HEK293T (cell line): ENCODE data around the gene MMP19.

Source experiments
- ARNT ChIP-seq: fragments of 450-650 bp; IDR thresholded peaks from 2 replicates; pipeline ENCODE4 v1.6.1; 2017; ENCODE audit warnings: mild to moderate bottlenecking
- FOXK2 ChIP-seq: fragments of 450-650 bp; IDR thresholded peaks from 2 replicates; pipeline ENCODE4 v1.6.1; 2016; ENCODE audit warnings: mild to moderate bottlenecking
- FOXM1 ChIP-seq: fragments of 450-650 bp; IDR thresholded peaks from 2 replicates; pipeline ENCODE4 v1.6.1; 2017; ENCODE audit warnings: mild to moderate bottlenecking, borderline replicate concordance
- HDGF ChIP-seq: fragments of 450-650 bp; IDR thresholded peaks from 2 replicates; pipeline ENCODE4 v1.6.1; 2017; ENCODE audit warnings: antibody characterized with exemption, borderline replicate concordance

- TF ChIP-seq FOXM1 (no peak), FOXK2 (no peak), ARNT (no peak), HDGF (no peak)
These were observed 2.2 kb upstream of the MMP19 start for GRCh38 chr12:55844961-55845360.
